Measurements from ENCODE around the gene CELSR1.

CELSR1 gene

GRCh38 chr22:46486996-46487717, 50.3 kb downstream of the CELSR1 start:
- no peak overlapping the region for H3K4me2 ChIP-seq (ENCODE audit: low read length)

GRCh38 chr22:46484861-46485595, 52.4 kb downstream of the CELSR1 start:
- Histone ChIP-seq H3K4me3 (ENCODE audit: low read length) (no peak overlapping the region), H2BK15ac (replicated peaks; ENCODE audit: low read depth) (no peak overlapping the region), H3K27ac (ENCODE audit: low read depth, low read length) (no peak overlapping the region), H3K4me1 (ENCODE audit: control insufficient read depth, low read depth, low read length) (no peaks in the 10 kb centered on the region), H3K79me2 (ENCODE audit: control insufficient read depth, insufficient read depth, low read length) (no peaks in the 10 kb centered on the region), H3K36me3 (ENCODE audit: control insufficient read depth, insufficient read depth, low read length) (no peaks in the 10 kb centered on the region), H3K79me1 (ENCODE audit: low read length) (no peaks in the 10 kb centered on the region), H3K56ac (ENCODE audit: low read length) (no peak overlapping the region), H3K4ac (ENCODE audit: low read depth, low read length) (no peak overlapping the region), H2BK5ac (ENCODE audit: low read length) (no peak overlapping the region), H4K8ac (ENCODE audit: low read depth, low read length) (no peak overlapping the region), H3K9ac (ENCODE audit: low read length) (no peak overlapping the region), H3K18ac (ENCODE audit: low read length) (no peak overlapping the region), H3K27me3 (ENCODE audit: insufficient read depth, low read length, poor library complexity) (no peaks in the 10 kb centered on the region), H3K4me2 (ENCODE audit: low read length) (no peak overlapping the region), H2AK5ac (ENCODE audit: low read length) (no peak overlapping the region), H4K5ac (ENCODE audit: low read length) (no peak overlapping the region), H3K23ac (ENCODE audit: low read length) (no peak overlapping the region), H2BK120ac (ENCODE audit: low read depth, low read length) (no peak overlapping the region)
- no CpG with 5 or more reads among the region's 15 CpGs for WGBS (ENCODE audit: extremely low coverage, insufficient coverage, low lambda C conversion rate)
- peak; percentile 19 for DNase-seq

More at GRCh38 chr22:46486996-46487717, 50.3 kb downstream of the CELSR1 start:
- no peak overlapping the region for H2BK15ac ChIP-seq (replicated peaks; ENCODE audit: low read depth)
- no peaks in the 10 kb centered on the region for H3K79me1 ChIP-seq (ENCODE audit: low read length)
- H3K36me3 ChIP-seq (ENCODE audit: control insufficient read depth, insufficient read depth, low read length), result no peaks in the 10 kb centered on the region
- no peak overlapping the region for H3K27ac ChIP-seq (ENCODE audit: low read depth, low read length)
- no peak overlapping the region for H2BK5ac ChIP-seq (ENCODE audit: low read length)
- H3K23ac ChIP-seq (ENCODE audit: low read length), result no peak overlapping the region
- no peak overlapping the region for H2BK120ac ChIP-seq (ENCODE audit: low read depth, low read length)
- H3K4me3 ChIP-seq (ENCODE audit: low read length), result no peak overlapping the region
- no peak for DNase-seq
- H4K8ac ChIP-seq (ENCODE audit: low read depth, low read length), result no peak overlapping the region
- H4K5ac ChIP-seq (ENCODE audit: low read length), result no peak overlapping the region
- H3K18ac ChIP-seq (ENCODE audit: low read length), result no peak overlapping the region
- H3K9ac ChIP-seq (ENCODE audit: low read length), result no peak overlapping the region
- H2AK5ac ChIP-seq (ENCODE audit: low read length), result no peak overlapping the region
- H3K79me2 ChIP-seq (ENCODE audit: control insufficient read depth, insufficient read depth, low read length), result no peaks in the 10 kb centered on the region
- no peak overlapping the region for H3K4ac ChIP-seq (ENCODE audit: low read depth, low read length)
- no peaks in the 10 kb centered on the region for H3K4me1 ChIP-seq (ENCODE audit: control insufficient read depth, low read depth, low read length)
- H3K56ac ChIP-seq (ENCODE audit: low read length), result no peak overlapping the region
- WGBS (ENCODE audit: extremely low coverage, insufficient coverage, low lambda C conversion rate), result no CpG with 5 or more reads among the region's 12 CpGs
- H3K27me3 ChIP-seq (ENCODE audit: insufficient read depth, low read length, poor library complexity), result no peaks in the 10 kb centered on the region

GRCh38 chr22:46484156-46484860, 53.1 kb downstream of the CELSR1 start:
- Histone ChIP-seq H3K79me1 (ENCODE audit: low read length) (no peaks in the 10 kb centered on the region), H2BK5ac (ENCODE audit: low read length) (no peak overlapping the region), H3K4me3 (ENCODE audit: low read length) (no peak overlapping the region), H2BK15ac (replicated peaks; ENCODE audit: low read depth) (no peak overlapping the region), H3K9ac (ENCODE audit: low read length) (no peak overlapping the region), H3K23ac (ENCODE audit: low read length) (no peak overlapping the region), H3K18ac (ENCODE audit: low read length) (no peak overlapping the region), H3K4ac (ENCODE audit: low read depth, low read length) (no peak overlapping the region), H2AK5ac (ENCODE audit: low read length) (no peak overlapping the region), H3K4me2 (ENCODE audit: low read length) (no peak overlapping the region), H4K5ac (ENCODE audit: low read length) (no peak overlapping the region), H3K36me3 (ENCODE audit: control insufficient read depth, insufficient read depth, low read length) (no peaks in the 10 kb centered on the region), H3K4me1 (ENCODE audit: control insufficient read depth, low read depth, low read length) (no peaks in the 10 kb centered on the region), H3K56ac (ENCODE audit: low read length) (no peak overlapping the region), H4K8ac (ENCODE audit: low read depth, low read length) (no peak overlapping the region), H2BK120ac (ENCODE audit: low read depth, low read length) (no peak overlapping the region), H3K79me2 (ENCODE audit: control insufficient read depth, insufficient read depth, low read length) (no peaks in the 10 kb centered on the region), H3K27me3 (ENCODE audit: insufficient read depth, low read length, poor library complexity) (no peaks in the 10 kb centered on the region), H3K27ac (ENCODE audit: low read depth, low read length) (no peak overlapping the region)
- WGBS (ENCODE audit: extremely low coverage, insufficient coverage, low lambda C conversion rate), result no CpG with 5 or more reads among the region's 16 CpGs
- DNase-seq, result no peak

GRCh38 chr22:46483353-46483752, 54.1 kb downstream of the CELSR1 start:
- Histone ChIP-seq H3K18ac (ENCODE audit: low read length) (no peak overlapping the region), H4K5ac (ENCODE audit: low read length) (no peak overlapping the region), H3K79me2 (ENCODE audit: control insufficient read depth, insufficient read depth, low read length) (no peaks in the 10 kb centered on the region), H2BK15ac (replicated peaks; ENCODE audit: low read depth) (no peak overlapping the region), H3K4ac (ENCODE audit: low read depth, low read length) (no peak overlapping the region), H3K27me3 (ENCODE audit: insufficient read depth, low read length, poor library complexity) (no peaks in the 10 kb centered on the region), H3K36me3 (ENCODE audit: control insufficient read depth, insufficient read depth, low read length) (no peaks in the 10 kb centered on the region), H4K8ac (ENCODE audit: low read depth, low read length) (no peak overlapping the region), H2AK5ac (ENCODE audit: low read length) (no peak overlapping the region), H3K4me3 (ENCODE audit: low read length) (no peak overlapping the region), H3K9ac (ENCODE audit: low read length) (no peak overlapping the region), H3K27ac (ENCODE audit: low read depth, low read length) (no peak overlapping the region), H2BK120ac (ENCODE audit: low read depth, low read length) (no peak overlapping the region), H2BK5ac (ENCODE audit: low read length) (no peak overlapping the region), H3K4me2 (ENCODE audit: low read length) (no peak overlapping the region), H3K56ac (ENCODE audit: low read length) (no peak overlapping the region), H3K79me1 (ENCODE audit: low read length) (no peaks in the 10 kb centered on the region), H3K23ac (ENCODE audit: low read length) (no peak overlapping the region), H3K4me1 (ENCODE audit: control insufficient read depth, low read depth, low read length) (peaks cover 2% of the 10 kb centered on the region)
- WGBS (ENCODE audit: extremely low coverage, insufficient coverage, low lambda C conversion rate), result no CpG with 5 or more reads among the region's 4 CpGs
- no peak for DNase-seq

GRCh38 chr22:46482056-46482675, 55.3 kb downstream of the CELSR1 start:
- H3K27ac ChIP-seq (ENCODE audit: low read depth, low read length), result no peak overlapping the region
- H2BK15ac ChIP-seq (replicated peaks; ENCODE audit: low read depth), result no peak overlapping the region
- H3K27me3 ChIP-seq (ENCODE audit: insufficient read depth, low read length, poor library complexity), result no peaks in the 10 kb centered on the region
- no peaks in the 10 kb centered on the region for H3K79me2 ChIP-seq (ENCODE audit: control insufficient read depth, insufficient read depth, low read length)
- H3K18ac ChIP-seq (ENCODE audit: low read length), result no peak overlapping the region
- H4K8ac ChIP-seq (ENCODE audit: low read depth, low read length), result no peak overlapping the region
- H3K4me1 ChIP-seq (ENCODE audit: control insufficient read depth, low read depth, low read length), result peaks cover 2% of the 10 kb centered on the region
- no CpG with 5 or more reads among the region's 7 CpGs for WGBS (ENCODE audit: extremely low coverage, insufficient coverage, low lambda C conversion rate)
- H3K4me2 ChIP-seq (ENCODE audit: low read length), result no peak overlapping the region
- no peak overlapping the region for H3K56ac ChIP-seq (ENCODE audit: low read length)
- H2BK5ac ChIP-seq (ENCODE audit: low read length), result no peak overlapping the region
- H4K5ac ChIP-seq (ENCODE audit: low read length), result no peak overlapping the region
- H3K4ac ChIP-seq (ENCODE audit: low read depth, low read length), result no peak overlapping the region
- no peak overlapping the region for H2BK120ac ChIP-seq (ENCODE audit: low read depth, low read length)
- H3K36me3 ChIP-seq (ENCODE audit: control insufficient read depth, insufficient read depth, low read length), result no peaks in the 10 kb centered on the region
- H3K9ac ChIP-seq (ENCODE audit: low read length), result no peak overlapping the region
- H2AK5ac ChIP-seq (ENCODE audit: low read length), result no peak overlapping the region
- DNase-seq, result no peak
- no peaks in the 10 kb centered on the region for H3K79me1 ChIP-seq (ENCODE audit: low read length)
- no peak overlapping the region for H3K4me3 ChIP-seq (ENCODE audit: low read length)
- H3K23ac ChIP-seq (ENCODE audit: low read length), result no peak overlapping the region

All from mesendoderm (in vitro differentiated cells).